HEK293 (cell line): ENCODE data around the gene WDR12.
A peak's percentile ranks its signal among the peaks of the same experiment; 100 is the strongest.
"Not testable (repeated sequence)": the region's sequence is repeated elsewhere in the genome, so short reads cannot be mapped to it uniquely, and the experiment has no call there.

Source experiments
- CTCF ChIA-PET: fragments of 350-600 bp; formaldehyde crosslinking; extraction: SDS; loops from one replicate; lab custom pipeline; 2021; ENCODE audit warnings: antibody characterized with exemption; lab: Yijun Ruan, JAX
- POLR2A ChIA-PET: fragments of 300-600 bp; formaldehyde crosslinking; extraction: SDS; loops from one replicate; lab custom pipeline; 2020; ENCODE audit warnings: antibody characterized with exemption, inconsistent platforms; lab: Yijun Ruan, JAX
- H3K27ac ChIP-seq: fragments of 200-500 bp; sonication (Bioruptor generic); 2 replicates; pipeline ENCODE4 v1.5.1; 2014; ENCODE audit warnings: low read depth, low read length, control low read depth, inconsistent platforms; ENCODE audit errors: extremely low read depth
- H3K36me3 ChIP-seq, 2 experiments: fragments of 200-500 bp in 1 of 2; sonication (Bioruptor generic) in 1 of 2; 1 replicate in 1 of 2; 2 replicates in 1 of 2; pipeline ENCODE4 v1.5.1; 2014 to 2017; ENCODE audit warnings: inconsistent platforms in 2 of 2, low read length in 2 of 2; ENCODE audit not compliant: control insufficient read depth in 2 of 2, insufficient read depth in 1 of 2
- H3K4me1 ChIP-seq: fragments of 200-500 bp; sonication (Bioruptor generic); 2 replicates; pipeline ENCODE4 v1.5.1; 2014; ENCODE audit warnings: mild to moderate bottlenecking, low read length, inconsistent platforms; ENCODE audit not compliant: control insufficient read depth, insufficient read depth
- H3K4me3 ChIP-seq: 2 replicates; pipeline ENCODE4 v1.5.1; 2011; ENCODE audit warnings: low read depth, mild to moderate bottlenecking, control low read depth, low read length, moderate library complexity
- H3K9me3 ChIP-seq: fragments of 200-500 bp; sonication (Bioruptor generic); 2 replicates; pipeline ENCODE4 v1.5.1; 2014; ENCODE audit warnings: low read depth, low read length, inconsistent platforms; ENCODE audit not compliant: control insufficient read depth, insufficient read depth
- GLIS2 ChIP-seq: fragments of 450-650 bp; formaldehyde crosslinking; IDR thresholded peaks from 2 replicates; pipeline ENCODE4 v1.5.1; 2016; ENCODE audit warnings: missing biosample characterization, missing genetic modification characterization
- SP2 ChIP-seq: fragments of 450-650 bp; formaldehyde crosslinking; IDR thresholded peaks from 2 replicates; pipeline ENCODE4 v1.5.1; 2016; ENCODE audit warnings: missing biosample characterization, missing genetic modification characterization
- SP3 ChIP-seq: fragments of 450-650 bp; formaldehyde crosslinking; IDR thresholded peaks from 2 replicates; pipeline ENCODE4 v1.5.1; 2016; ENCODE audit warnings: missing biosample characterization, missing genetic modification characterization
- TCF7L2 ChIP-seq: IDR thresholded peaks from 2 replicates; pipeline ENCODE4 v1.6.1; 2011; ENCODE audit warnings: low read depth, mild to moderate bottlenecking, inconsistent platforms, low read length, moderate library complexity, borderline replicate concordance
- ZBTB7A ChIP-seq: fragments of 450-650 bp; formaldehyde crosslinking; IDR thresholded peaks from 2 replicates; pipeline ENCODE4 v1.5.1; 2016; ENCODE audit warnings: low read depth, missing biosample characterization, missing genetic modification characterization
- ZEB2 ChIP-seq: fragments of 450-650 bp; formaldehyde crosslinking; IDR thresholded peaks from 2 replicates; pipeline ENCODE4 v1.5.1; 2016; ENCODE audit warnings: missing biosample characterization, missing genetic modification characterization
- ZFP37 ChIP-seq: fragments of 450-650 bp; formaldehyde crosslinking; IDR thresholded peaks from 2 replicates; pipeline ENCODE4 v1.5.1; 2016; ENCODE audit warnings: missing biosample characterization, missing genetic modification characterization
- ZNF138 ChIP-seq: fragments of 450-650 bp; formaldehyde crosslinking; IDR thresholded peaks from 2 replicates; pipeline ENCODE4 v1.5.1; 2016; ENCODE audit warnings: missing biosample characterization, missing genetic modification characterization, borderline replicate concordance
- ZNF157 ChIP-seq: fragments of 450-650 bp; formaldehyde crosslinking; IDR thresholded peaks from 2 replicates; pipeline ENCODE4 v1.5.1; 2016; ENCODE audit warnings: missing biosample characterization, missing genetic modification characterization
- ZNF335 ChIP-seq: fragments of 450-650 bp; formaldehyde crosslinking; conservative IDR thresholded peaks from 2 replicates; pipeline ENCODE4 v1.5.1; 2016; ENCODE audit warnings: missing biosample characterization, missing genetic modification characterization
- ZNF341 ChIP-seq: fragments of 450-650 bp; formaldehyde crosslinking; IDR thresholded peaks from 2 replicates; pipeline ENCODE4; 2016; ENCODE audit warnings: low read depth, missing biosample characterization, missing genetic modification characterization
- ZNF362 ChIP-seq: fragments of 450-650 bp; formaldehyde crosslinking; IDR thresholded peaks from 2 replicates; pipeline ENCODE4 v1.5.1; 2016; ENCODE audit warnings: missing biosample characterization, missing genetic modification characterization
- ZNF501 ChIP-seq: fragments of 450-650 bp; formaldehyde crosslinking; IDR thresholded peaks from 2 replicates; pipeline ENCODE4 v1.5.1; 2016; ENCODE audit warnings: missing biosample characterization, missing genetic modification characterization
- ZNF558 ChIP-seq: fragments of 450-650 bp; formaldehyde crosslinking; IDR thresholded peaks from 2 replicates; pipeline ENCODE4 v1.5.1; 2016; ENCODE audit warnings: missing biosample characterization, missing genetic modification characterization
- ZNF585B ChIP-seq: fragments of 450-650 bp; formaldehyde crosslinking; IDR thresholded peaks from 2 replicates; pipeline ENCODE4 v1.5.1; 2016; ENCODE audit warnings: missing biosample characterization, missing genetic modification characterization
- TF ChIP-seq, protein P1 (sequence below): fragments of 450-650 bp; IDR thresholded peaks from 2 replicates; pipeline ENCODE4 v1.5.1; 2018; ENCODE audit warnings: missing biosample characterization, missing genetic modification characterization
- TF ChIP-seq, protein P2 (sequence below): fragments of 450-650 bp; formaldehyde crosslinking; IDR thresholded peaks from 2 replicates; pipeline ENCODE4 v1.5.1; 2016; ENCODE audit warnings: missing biosample characterization, missing genetic modification characterization, low read depth
- TF ChIP-seq, protein P3 (sequence below): fragments of 450-650 bp; formaldehyde crosslinking; IDR thresholded peaks from 2 replicates; pipeline ENCODE4 v1.5.1; 2016; ENCODE audit warnings: missing biosample characterization, missing genetic modification characterization
- TF ChIP-seq, protein P4 (sequence below): fragments of 450-650 bp; formaldehyde crosslinking; conservative IDR thresholded peaks from 2 replicates; pipeline ENCODE4 v1.5.1; 2016; ENCODE audit warnings: low read depth, missing biosample characterization, missing genetic modification characterization

Gene WDR12

DNA sequence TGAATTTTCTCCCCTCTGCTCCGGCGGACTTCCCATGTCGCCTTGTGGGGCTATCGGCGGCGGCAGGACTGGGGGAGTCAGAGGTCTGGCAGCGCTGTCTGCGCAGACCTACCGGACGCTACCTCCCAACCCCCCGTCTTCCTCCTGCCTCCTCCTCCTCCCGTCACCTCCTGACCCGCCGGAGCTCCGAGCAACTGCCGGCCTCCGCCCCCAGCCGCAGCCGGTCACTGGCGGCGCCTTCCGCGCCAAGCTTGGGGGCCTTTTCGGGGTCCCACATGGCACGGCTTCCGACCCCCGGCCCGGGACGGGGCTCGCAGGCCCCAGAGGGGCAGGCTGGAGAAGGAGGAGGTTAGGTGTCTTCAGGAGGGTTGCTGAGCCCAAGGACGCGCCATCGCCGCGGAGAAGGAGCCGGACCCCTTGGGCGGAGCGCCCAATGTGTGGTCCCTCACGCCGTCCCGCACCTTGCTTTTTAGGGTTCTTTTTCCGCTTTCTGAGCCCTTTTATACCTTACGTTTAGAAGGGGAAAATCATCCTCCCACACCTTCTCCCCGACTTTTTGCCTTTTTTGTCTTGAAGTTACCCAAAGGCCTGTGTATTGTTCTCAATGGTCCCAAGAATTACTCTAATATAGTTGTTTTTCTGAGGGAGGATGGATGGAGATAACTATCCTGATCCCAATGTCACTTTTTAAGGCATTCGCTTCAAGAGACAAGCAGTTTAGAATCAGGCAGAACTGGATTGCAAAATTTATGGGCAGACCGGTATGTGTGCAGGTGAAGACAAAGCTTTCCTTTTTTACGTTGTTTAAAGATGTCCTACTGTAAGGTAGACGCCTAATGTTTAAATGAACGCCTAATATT is 1.1 kb upstream of the WDR12 start:
- H3K36me3 ChIP-seq, H3K9me3 ChIP-seq, CTCF ChIA-PET, H3K4me1 ChIP-seq, POLR2A ChIA-PET: not testable (repeated sequence)
- Histone ChIP-seq H3K27ac (peak overlapping the region; percentile 64), H3K4me3 (peak overlapping the region; percentile 67)
- TF ChIP-seq GLIS2 (tag by site-specific recombination) (0 out of 2 replicates have a peak, but pooled peaks have one; percentile 5), ZNF335 (tag by site-specific recombination) (peak; percentile 19), ZEB2 (tag by site-specific recombination) (peak; percentile 10; the same call in 1 of the 2 replicates)
- TF ChIP-seq, protein P1, sequence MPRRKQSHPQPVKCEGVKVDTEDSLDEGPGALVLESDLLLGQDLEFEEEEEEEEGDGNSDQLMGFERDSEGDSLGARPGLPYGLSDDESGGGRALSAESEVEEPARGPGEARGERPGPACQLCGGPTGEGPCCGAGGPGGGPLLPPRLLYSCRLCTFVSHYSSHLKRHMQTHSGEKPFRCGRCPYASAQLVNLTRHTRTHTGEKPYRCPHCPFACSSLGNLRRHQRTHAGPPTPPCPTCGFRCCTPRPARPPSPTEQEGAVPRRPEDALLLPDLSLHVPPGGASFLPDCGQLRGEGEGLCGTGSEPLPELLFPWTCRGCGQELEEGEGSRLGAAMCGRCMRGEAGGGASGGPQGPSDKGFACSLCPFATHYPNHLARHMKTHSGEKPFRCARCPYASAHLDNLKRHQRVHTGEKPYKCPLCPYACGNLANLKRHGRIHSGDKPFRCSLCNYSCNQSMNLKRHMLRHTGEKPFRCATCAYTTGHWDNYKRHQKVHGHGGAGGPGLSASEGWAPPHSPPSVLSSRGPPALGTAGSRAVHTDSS (tag by site-specific recombination), result 0 out of 2 replicates have a peak, but pooled peaks have one; percentile 68

DNA sequence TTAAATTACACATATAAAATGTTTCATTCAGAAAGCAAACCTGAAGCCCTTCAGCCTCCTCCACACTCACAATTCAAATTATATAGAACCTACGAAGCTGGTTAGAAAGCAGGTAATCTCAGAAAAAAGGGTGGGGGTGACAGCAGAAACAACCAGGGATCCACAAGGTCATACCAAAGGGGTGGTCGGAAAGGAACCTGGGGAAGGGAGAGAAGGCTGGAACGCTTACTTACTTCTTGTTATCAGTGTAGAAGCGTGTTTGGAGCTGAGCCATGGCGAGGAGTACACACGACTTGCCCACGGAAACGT is 316 bp downstream of the WDR12 start:
- peaks cover 8 to 10% of the 10 kb centered on the region in 2 experiments for H3K36me3 ChIP-seq
- H3K4me1 ChIP-seq, result peaks cover 2% of the 10 kb centered on the region; the same call in 1 of the 2 replicates
- no peaks in the 10 kb centered on the region for H3K9me3 ChIP-seq
- CTCF ChIA-PET, result interaction anchor here (0.6 kb wide), 2 partner anchors 188 to 281 kb away, joined by 3 read pairs; no protein-coding TSS in a partner anchor
- TF ChIP-seq ZNF585B (tag by site-specific recombination) (no peak), ZNF558 (no peak), ZFP37 (tag by site-specific recombination) (no peak), TCF7L2 (no peak), ZBTB7A (tag by site-specific recombination) (no peak), SP2 (tag by site-specific recombination) (no peak), ZNF341 (tag by site-specific recombination) (no peak), ZNF157 (tag by site-specific recombination) (no peak), ZNF501 (tag by site-specific recombination) (0 out of 2 replicates have a peak, but pooled peaks have one; percentile 12), ZNF362 (tag by site-specific recombination) (no peak), SP3 (tag by site-specific recombination) (no peak), ZNF138 (no peak)
- TF ChIP-seq, protein P2, sequence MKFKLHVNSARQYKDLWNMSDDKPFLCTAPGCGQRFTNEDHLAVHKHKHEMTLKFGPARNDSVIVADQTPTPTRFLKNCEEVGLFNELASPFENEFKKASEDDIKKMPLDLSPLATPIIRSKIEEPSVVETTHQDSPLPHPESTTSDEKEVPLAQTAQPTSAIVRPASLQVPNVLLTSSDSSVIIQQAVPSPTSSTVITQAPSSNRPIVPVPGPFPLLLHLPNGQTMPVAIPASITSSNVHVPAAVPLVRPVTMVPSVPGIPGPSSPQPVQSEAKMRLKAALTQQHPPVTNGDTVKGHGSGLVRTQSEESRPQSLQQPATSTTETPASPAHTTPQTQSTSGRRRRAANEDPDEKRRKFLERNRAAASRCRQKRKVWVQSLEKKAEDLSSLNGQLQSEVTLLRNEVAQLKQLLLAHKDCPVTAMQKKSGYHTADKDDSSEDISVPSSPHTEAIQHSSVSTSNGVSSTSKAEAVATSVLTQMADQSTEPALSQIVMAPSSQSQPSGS, result no peak
- TF ChIP-seq, protein P3, sequence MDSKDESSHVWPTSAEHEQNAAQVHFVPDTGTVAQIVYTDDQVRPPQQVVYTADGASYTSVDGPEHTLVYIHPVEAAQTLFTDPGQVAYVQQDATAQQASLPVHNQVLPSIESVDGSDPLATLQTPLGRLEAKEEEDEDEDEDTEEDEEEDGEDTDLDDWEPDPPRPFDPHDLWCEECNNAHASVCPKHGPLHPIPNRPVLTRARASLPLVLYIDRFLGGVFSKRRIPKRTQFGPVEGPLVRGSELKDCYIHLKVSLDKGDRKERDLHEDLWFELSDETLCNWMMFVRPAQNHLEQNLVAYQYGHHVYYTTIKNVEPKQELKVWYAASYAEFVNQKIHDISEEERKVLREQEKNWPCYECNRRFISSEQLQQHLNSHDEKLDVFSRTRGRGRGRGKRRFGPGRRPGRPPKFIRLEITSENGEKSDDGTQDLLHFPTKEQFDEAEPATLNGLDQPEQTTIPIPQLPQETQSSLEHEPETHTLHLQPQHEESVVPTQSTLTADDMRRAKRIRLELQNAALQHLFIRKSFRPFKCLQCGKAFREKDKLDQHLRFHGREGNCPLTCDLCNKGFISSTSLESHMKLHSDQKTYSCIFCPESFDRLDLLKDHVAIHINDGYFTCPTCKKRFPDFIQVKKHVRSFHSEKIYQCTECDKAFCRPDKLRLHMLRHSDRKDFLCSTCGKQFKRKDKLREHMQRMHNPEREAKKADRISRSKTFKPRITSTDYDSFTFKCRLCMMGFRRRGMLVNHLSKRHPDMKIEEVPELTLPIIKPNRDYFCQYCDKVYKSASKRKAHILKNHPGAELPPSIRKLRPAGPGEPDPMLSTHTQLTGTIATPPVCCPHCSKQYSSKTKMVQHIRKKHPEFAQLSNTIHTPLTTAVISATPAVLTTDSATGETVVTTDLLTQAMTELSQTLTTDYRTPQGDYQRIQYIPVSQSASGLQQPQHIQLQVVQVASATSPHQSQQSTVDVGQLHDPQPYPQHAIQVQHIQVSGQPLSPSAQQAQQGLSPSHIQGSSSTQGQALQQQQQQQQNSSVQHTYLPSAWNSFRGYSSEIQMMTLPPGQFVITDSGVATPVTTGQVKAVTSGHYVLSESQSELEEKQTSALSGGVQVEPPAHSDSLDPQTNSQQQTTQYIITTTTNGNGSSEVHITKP (tag by site-specific recombination), result peak; percentile 68; the same call in 1 of the 2 replicates
- TF ChIP-seq, protein P4, sequence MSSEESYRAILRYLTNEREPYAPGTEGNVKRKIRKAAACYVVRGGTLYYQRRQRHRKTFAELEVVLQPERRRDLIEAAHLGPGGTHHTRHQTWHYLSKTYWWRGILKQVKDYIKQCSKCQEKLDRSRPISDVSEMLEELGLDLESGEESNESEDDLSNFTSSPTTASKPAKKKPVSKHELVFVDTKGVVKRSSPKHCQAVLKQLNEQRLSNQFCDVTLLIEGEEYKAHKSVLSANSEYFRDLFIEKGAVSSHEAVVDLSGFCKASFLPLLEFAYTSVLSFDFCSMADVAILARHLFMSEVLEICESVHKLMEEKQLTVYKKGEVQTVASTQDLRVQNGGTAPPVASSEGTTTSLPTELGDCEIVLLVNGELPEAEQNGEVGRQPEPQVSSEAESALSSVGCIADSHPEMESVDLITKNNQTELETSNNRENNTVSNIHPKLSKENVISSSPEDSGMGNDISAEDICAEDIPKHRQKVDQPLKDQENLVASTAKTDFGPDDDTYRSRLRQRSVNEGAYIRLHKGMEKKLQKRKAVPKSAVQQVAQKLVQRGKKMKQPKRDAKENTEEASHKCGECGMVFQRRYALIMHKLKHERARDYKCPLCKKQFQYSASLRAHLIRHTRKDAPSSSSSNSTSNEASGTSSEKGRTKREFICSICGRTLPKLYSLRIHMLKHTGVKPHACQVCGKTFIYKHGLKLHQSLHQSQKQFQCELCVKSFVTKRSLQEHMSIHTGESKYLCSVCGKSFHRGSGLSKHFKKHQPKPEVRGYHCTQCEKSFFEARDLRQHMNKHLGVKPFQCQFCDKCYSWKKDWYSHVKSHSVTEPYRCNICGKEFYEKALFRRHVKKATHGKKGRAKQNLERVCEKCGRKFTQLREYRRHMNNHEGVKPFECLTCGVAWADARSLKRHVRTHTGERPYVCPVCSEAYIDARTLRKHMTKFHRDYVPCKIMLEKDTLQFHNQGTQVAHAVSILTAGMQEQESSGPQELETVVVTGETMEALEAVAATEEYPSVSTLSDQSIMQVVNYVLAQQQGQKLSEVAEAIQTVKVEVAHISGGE (tag by site-specific recombination), result 0 out of 2 replicates have a peak, but pooled peaks have one; percentile 19
- H3K4me3 ChIP-seq, result peak overlapping the region; percentile 67
- H3K27ac ChIP-seq, result peak overlapping the region; percentile 64
- POLR2A ChIA-PET, result interaction anchor here (0.8 to 1.7 kb wide), 3 partner anchors 36 to 328 kb away, joined by 3 to 9 read pairs (median 7); partner anchors contain the start of gene CYP20A1
